Adrenal gland (tissue), 12 donors: ENCODE results near the gene ABCD3. TPM values are rescaled to one million over a fixed set of nuclear protein-coding genes. Genes with fewer than 3 reads are reported as not detected.
"Not testable (repeated sequence)": the region's sequence is repeated elsewhere in the genome, so short reads cannot be mapped to it uniquely, and the experiment has no call there.

Source experiments
- DNase-seq, 7 donors: peaks; one replicate each; pipeline ENCODE4 v3.0.0-alpha.2; 2019 to 2020
- H3K27ac ChIP-seq, 5 donors: fragments of 200-600 bp; sonication (generic) in 4 of 5; 1 replicate in 3 of 5; 2 replicates in 2 of 5; pipeline versions ENCODE4 v1.5.1 to v1.8.0; 2016 to 2020; ENCODE audit warnings: mild to moderate bottlenecking in 1 of 5
- H3K27me3 ChIP-seq: fragments of 200-600 bp; 2 replicates; pipeline ENCODE4 v1.8.0; 2021
- H3K36me3 ChIP-seq, 2 donors: fragments of 200-600 bp; replicated peaks in 1 of 2; 1 replicate in 1 of 2; 2 replicates in 1 of 2; pipeline versions ENCODE4 v1.5.1 to v1.8.0; 2018 to 2022
- H3K4me1 ChIP-seq, 2 donors: fragments of 200-600 bp; replicated peaks in 1 of 2; 1 replicate in 1 of 2; 2 replicates in 1 of 2; pipeline versions ENCODE4 v1.5.1 to v1.8.0; 2018 to 2021
- H3K4me3 ChIP-seq, 4 donors: fragments of 200-600 bp; sonication (generic) in 3 of 4; one replicate each; pipeline ENCODE4 v1.5.1; 2016 to 2018
- H3K9me3 ChIP-seq, 3 donors: fragments of 200-600 bp; sonication (generic) in 1 of 3; replicated peaks in 1 of 3; 1 replicate in 2 of 3; 2 replicates in 1 of 3; pipeline versions ENCODE4 v1.5.1 to v1.8.0; 2016 to 2021
- CTCF ChIP-seq, 6 experiments: fragments of 450-650 bp in 4 of 6; fragments of 200-600 bp in 2 of 6; sonication (generic) in 1 of 6; IDR thresholded peaks; 1 replicate in 5 of 6; 2 replicates in 1 of 6; pipeline versions ENCODE4 v1.5.1 to v1.8.0; 2016 to 2021; ENCODE audit warnings: antibody characterized with exemption in 6 of 6, mild to moderate bottlenecking in 2 of 6, moderate library complexity in 1 of 6
- POLR2A ChIP-seq, 2 donors: fragments of 450-650 bp; IDR thresholded peaks; one replicate each; pipeline ENCODE4 v1.6.1; 2017; ENCODE audit warnings: antibody characterized with exemption in 2 of 2, mild to moderate bottlenecking in 2 of 2, moderate library complexity in 1 of 2
- WGBS, 4 donors: extraction: QIAGEN DNeasy Blood & Tissue Kit in 2 of 4; methylation state at CpG; one replicate each; pipeline versions ENCODE4 v1.1.5 to v1.1.7; 2013 to 2017; 5-methylcytosine and 5-hydroxymethylcytosine counted together
- intact Hi-C, 2 donors: fragments of 100-400 bp; cut with DNase I; formaldehyde crosslinking; loops; one replicate each; pipeline versions ENCODE4 v1.14.1 to v1.15.0; 2022 to 2023
- polyA plus RNA-seq, 3 donors: library from polyadenylated mRNA; stranded (reverse); fragments of 200-250 nt in 2 of 3; fragments of 350-450 nt in 1 of 3; fragmentation: Illumina TruSeq in 1 of 3; extraction: RNeasy Lipid Tissue Mini Kit (QIAGEN cat#74804) in 1 of 3; gene quantifications; one replicate each; pipeline ENCODE4 v1.2.3, GENCODE V29; 2013 to 2014
- total RNA-seq, 9 donors: library from RNA; depleted of rRNA in 4 of 9; stranded (reverse); fragments of >200 nt in 4 of 9; fragments of 120-200 nt in 1 of 9; fragmentation: NEBNext Ultra II Directional in 1 of 9; extraction: Animal tissue kit (Norgen Biotek cat#: 25700) in 1 of 9; gene quantifications; one replicate each; pipeline versions ENCODE4 v1.1.0 to v1.2.4, GENCODE V29; 2013 to 2023
- donor health status: healthy with polysubstance abuse.
- donor health status: Bipolar disorder and iron deficiency.
- donor health status: DM: yes; HTN: yes; CAD: no.
- donor health status: DM: no; HTN: no; CAD: no.
- donor health status: DM: no; HTN: no; CAD: no.
- donor health status: DM: yes; HTN: yes; CAD: no.

Gene ABCD3
- total and polyA plus RNA-seq, 12 donors, result 11.2 to 69.6 (median 37.1) TPM

GRCh38 chr1:94433866-94434265, 15.7 kb downstream of the ABCD3 start:
- TF ChIP-seq POLR2A (IDR thresholded peaks at IDR 0.05) (no peak), CTCF (IDR thresholded peaks at IDR 0.05) (no peak)
- no peak overlapping the region for H3K27ac ChIP-seq
- H3K4me1 ChIP-seq, result peaks cover 0 to 2% of the 10 kb centered on the region in 2 donors
- WGBS, 4 donors, result 90 to 95% (median 94%) methylated on average over 2 of the region's 2 CpGs
- no peaks in the 10 kb centered on the region for H3K27me3 ChIP-seq
- peaks cover 0 to 4% (median 0%) of the 10 kb centered on the region in 3 donors for H3K9me3 ChIP-seq
- H3K36me3 ChIP-seq, result no peaks in the 10 kb centered on the region
- H3K4me3 ChIP-seq, result no peak overlapping the region
- no peak for DNase-seq
- intact Hi-C loops, result no loop called here

- no peak overlapping the region for H3K27ac ChIP-seq
- no peak overlapping the region for H3K4me3 ChIP-seq
- TF ChIP-seq CTCF (IDR thresholded peaks at IDR 0.05) (no peak), POLR2A (IDR thresholded peaks at IDR 0.05) (no peak)
- H3K4me1 ChIP-seq, result peaks cover 0 to 3% of the 10 kb centered on the region in 2 donors
- no peaks in the 10 kb centered on the region for H3K36me3 ChIP-seq
- no peak for DNase-seq
- intact Hi-C loops, result no loop called here
- peaks cover 0 to 4% (median 0%) of the 10 kb centered on the region in 3 donors for H3K9me3 ChIP-seq
- H3K27me3 ChIP-seq, result no peaks in the 10 kb centered on the region
- 85 to 98% (median 92%) methylated on average over 2 of the region's 2 CpGs for WGBS, 4 donors
These were observed 16.3 kb downstream of the ABCD3 start for GRCh38 chr1:94434365-94435045.

- Histone ChIP-seq H3K27me3 (no peaks in the 10 kb centered on the region), H3K9me3 (peaks cover 0 to 4% (median 0%) of the 10 kb centered on the region in 3 donors), H3K4me3 (no peak overlapping the region), H3K36me3 (no peaks in the 10 kb centered on the region), H3K27ac (no peak overlapping the region), H3K4me1 (peaks cover 0 to 3% of the 10 kb centered on the region in 2 donors)
- no peak for TF ChIP-seq POLR2A (IDR thresholded peaks at IDR 0.05)
- 83 to 97% (median 93%) methylated on average over 2 of the region's 2 CpGs for WGBS, 4 donors
- intact Hi-C loops, result no loop called here
- DNase-seq, result no peak
These were observed 20.6 kb downstream of the ABCD3 start for GRCh38 chr1:94438692-94439276.

GRCh38 chr1:94440088-94440487, 21.9 kb downstream of the ABCD3 start:
- Histone ChIP-seq H3K4me3 (no peak overlapping the region), H3K27me3 (no peaks in the 10 kb centered on the region), H3K4me1 (peaks cover 0 to 3% of the 10 kb centered on the region in 2 donors), H3K9me3 (peaks cover 0 to 4% (median 0%) of the 10 kb centered on the region in 3 donors), H3K27ac (no peak overlapping the region), H3K36me3 (no peaks in the 10 kb centered on the region)
- no peak for DNase-seq
- TF ChIP-seq POLR2A (IDR thresholded peaks at IDR 0.05) (no peak), CTCF (IDR thresholded peaks at IDR 0.05) (no peak)
- intact Hi-C loops, result no loop called here
- 96 to 100% (median 99%) methylated on average over 1 of the region's 1 CpG for WGBS, 4 donors

- H3K27ac ChIP-seq, H3K36me3 ChIP-seq, H3K27me3 ChIP-seq, DNase-seq, H3K4me3 ChIP-seq, H3K9me3 ChIP-seq, intact Hi-C loops, H3K4me1 ChIP-seq: not testable (repeated sequence)
These were observed 24.9 kb downstream of the ABCD3 start for GRCh38 chr1:94443067-94443466.

GRCh38 chr1:94444819-94445218, 26.6 kb downstream of the ABCD3 start:
- H3K36me3 ChIP-seq, H3K27me3 ChIP-seq, intact Hi-C loops, DNase-seq, H3K4me1 ChIP-seq, H3K27ac ChIP-seq, H3K9me3 ChIP-seq, H3K4me3 ChIP-seq: not testable (repeated sequence)
- WGBS, 4 donors, result 66 to 85% (median 79%) methylated on average over 3 of the region's 3 CpGs

- H3K27me3 ChIP-seq, H3K36me3 ChIP-seq, H3K4me1 ChIP-seq, H3K27ac ChIP-seq, intact Hi-C loops, H3K4me3 ChIP-seq, DNase-seq: not testable (repeated sequence)
- H3K9me3 ChIP-seq, result peaks cover 0 to 16% (median 0%) of the 10 kb centered on the region in 3 donors
- 90 to 97% (median 96%) methylated on average over 8 of the region's 8 CpGs for WGBS, 4 donors
These were observed 27.5 kb downstream of the ABCD3 start for GRCh38 chr1:94445733-94446132.

GRCh38 chr1:94446177-94446576, 28.0 kb downstream of the ABCD3 start:
- intact Hi-C loops, DNase-seq, H3K27me3 ChIP-seq, H3K4me3 ChIP-seq, H3K27ac ChIP-seq, H3K36me3 ChIP-seq, H3K4me1 ChIP-seq: not testable (repeated sequence)
- 94 to 99% (median 97%) methylated on average over 6 of the region's 6 CpGs for WGBS, 4 donors
- peaks cover 0 to 18% (median 0%) of the 10 kb centered on the region in 3 donors for H3K9me3 ChIP-seq
